HG03045 (cell line): ENCODE results near the gene CHEK1.
"Not testable (repeated sequence)": the region's sequence is repeated elsewhere in the genome, so short reads cannot be mapped to it uniquely, and the experiment has no call there.

Experiments used
- ATAC-seq: cut with Tn5 transposase; IDR thresholded peaks from one replicate; pipeline ENCODE4 v1.9.1; 2021; ENCODE audit warnings: mild to moderate bottlenecking, moderate library complexity; ENCODE audit not compliant: unreplicated experiment

The CHEK1 gene

GRCh38 chr11:125624756-125625213 is at the start of gene CHEK1:
CHEK1 (plus strand) TSS chr11:125625163; CDS start chr11:125626769, 1,606 bp downstream.
- no peak for ATAC-seq

DNA sequence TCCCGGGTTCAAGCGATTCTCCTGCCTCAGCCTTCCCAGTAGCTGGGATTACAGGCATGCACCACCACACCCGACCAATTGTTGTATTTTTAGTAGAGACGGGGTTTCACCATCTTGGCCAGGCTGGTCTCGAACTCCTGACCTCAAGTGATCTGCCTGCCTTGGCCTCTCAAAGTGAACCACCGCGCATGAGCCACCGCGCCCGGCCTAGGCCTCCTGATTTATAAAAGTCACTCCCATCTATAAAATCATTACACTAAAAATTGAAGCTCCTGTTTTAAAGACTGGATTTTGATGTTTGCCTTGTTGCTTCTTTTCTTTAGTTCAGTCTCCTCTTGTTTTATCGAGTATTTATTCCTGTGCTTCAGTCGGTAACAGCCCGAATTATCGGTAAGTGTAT is 47.8 kb upstream of the CHEK1 start:
- ATAC-seq, result not testable (repeated sequence)

GRCh38 chr11:125578783-125579182 is 46.2 kb upstream of the CHEK1 start:
- ATAC-seq, result no peak

GRCh38 chr11:125579811-125580210 is 45.2 kb upstream of the CHEK1 start:
- no peak for ATAC-seq

DNA sequence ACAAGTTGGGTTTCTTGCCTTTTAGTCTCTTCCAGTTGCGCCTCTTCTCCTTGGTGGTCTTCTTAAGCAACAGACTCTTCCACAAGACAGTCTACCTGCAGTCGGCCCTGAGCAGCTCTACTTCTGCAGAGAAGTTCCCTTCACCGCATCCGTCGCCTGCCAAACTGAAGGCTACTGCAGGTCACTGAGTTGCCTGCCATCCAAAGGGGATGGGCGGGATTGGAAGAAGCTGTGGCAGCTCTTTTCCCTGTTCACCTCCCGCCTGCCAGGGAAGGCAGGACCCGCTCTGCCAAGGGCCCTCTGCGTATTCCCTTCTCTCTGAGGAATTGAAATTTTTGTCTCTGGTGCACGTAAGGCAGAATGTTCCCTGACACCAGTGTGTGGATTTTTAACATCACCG is 41.5 kb upstream of the CHEK1 start:
- ATAC-seq, result no peak

DNA sequence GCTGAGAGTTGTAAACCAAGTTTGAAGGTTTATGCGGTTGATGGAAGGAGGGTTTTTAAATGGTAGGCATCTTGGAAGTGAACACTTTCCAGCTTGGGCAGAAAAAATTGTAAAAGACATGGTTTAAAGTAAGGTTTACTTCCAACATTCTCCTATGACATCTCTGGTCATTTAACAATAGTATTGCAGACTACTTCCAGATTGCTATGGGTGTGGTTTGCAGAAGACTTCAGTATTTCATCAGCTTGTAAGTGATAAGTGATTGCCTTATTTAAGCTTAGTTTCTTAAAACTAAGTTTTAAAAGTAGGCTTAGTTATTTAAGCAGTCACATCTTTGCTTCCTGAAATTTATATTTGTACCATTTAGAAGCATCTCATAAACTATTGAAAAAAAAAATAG is 39.5 kb upstream of the CHEK1 start:
- no peak for ATAC-seq

DNA sequence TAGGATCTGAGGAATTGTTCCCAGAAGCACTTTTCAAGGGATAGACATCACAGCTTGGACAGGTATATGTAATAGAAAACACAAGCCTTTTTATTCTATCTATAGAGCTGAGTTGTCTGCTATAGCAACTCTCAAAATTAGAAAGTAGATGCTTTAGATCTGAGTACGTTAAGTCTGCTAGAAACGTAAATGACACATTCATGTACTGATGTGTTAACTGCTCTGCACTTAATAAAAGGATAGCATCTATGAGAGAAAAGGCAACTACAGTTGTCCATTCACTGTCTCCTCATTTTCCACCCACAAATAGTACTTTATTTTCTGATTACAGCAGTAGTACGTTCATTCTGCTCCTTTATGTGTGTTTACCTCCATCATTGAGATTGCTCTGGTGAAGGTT is 38.3 kb upstream of the CHEK1 start:
- ATAC-seq, result no peak

- ATAC-seq, result no peak
Observed at GRCh38 chr11:125587480-125587879, 37.5 kb upstream of the CHEK1 start.

- no peak for ATAC-seq
Observed at GRCh38 chr11:125588505-125588904, 36.5 kb upstream of the CHEK1 start.

DNA sequence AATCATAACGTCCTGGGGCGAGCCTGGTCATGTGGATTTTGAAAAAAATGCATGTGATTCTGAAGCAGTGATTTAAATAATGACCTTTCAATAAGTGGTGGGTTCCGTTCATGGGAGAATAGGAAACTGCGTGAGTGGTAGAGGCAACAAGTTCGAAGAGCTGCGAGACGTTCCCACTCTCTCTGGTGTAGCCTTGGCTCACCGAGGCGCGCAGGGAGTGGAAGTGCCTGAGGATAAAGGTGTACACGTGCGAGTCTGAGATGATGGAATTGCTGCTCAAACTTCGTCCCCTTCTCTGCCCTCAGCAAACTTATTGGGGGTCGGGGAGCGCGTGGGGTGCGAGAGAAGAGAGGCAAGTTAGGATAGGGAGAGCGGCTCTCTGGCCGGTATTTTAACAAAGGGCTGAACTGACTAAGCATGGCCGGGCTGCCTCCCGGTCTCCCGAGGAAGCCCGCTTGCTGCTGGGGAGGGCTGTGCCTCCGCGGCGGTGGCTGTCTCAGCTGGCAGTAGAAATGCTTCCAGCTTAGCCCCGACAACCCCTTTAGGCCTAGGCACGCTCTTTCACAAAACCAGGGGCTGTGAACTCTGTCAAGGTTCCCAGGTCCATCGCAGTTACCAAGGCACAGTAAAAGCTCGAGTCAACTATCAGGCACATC is 33.2 kb upstream of the CHEK1 start:
- peak; percentile 23 for ATAC-seq

GRCh38 chr11:125592305-125593113 is 32.5 kb upstream of the CHEK1 start, which contains the start of gene STT3A:
STT3A (plus strand) TSS chr11:125592852; CDS start chr11:125595916, 3,064 bp downstream.
- peak; percentile 98 for ATAC-seq

DNA sequence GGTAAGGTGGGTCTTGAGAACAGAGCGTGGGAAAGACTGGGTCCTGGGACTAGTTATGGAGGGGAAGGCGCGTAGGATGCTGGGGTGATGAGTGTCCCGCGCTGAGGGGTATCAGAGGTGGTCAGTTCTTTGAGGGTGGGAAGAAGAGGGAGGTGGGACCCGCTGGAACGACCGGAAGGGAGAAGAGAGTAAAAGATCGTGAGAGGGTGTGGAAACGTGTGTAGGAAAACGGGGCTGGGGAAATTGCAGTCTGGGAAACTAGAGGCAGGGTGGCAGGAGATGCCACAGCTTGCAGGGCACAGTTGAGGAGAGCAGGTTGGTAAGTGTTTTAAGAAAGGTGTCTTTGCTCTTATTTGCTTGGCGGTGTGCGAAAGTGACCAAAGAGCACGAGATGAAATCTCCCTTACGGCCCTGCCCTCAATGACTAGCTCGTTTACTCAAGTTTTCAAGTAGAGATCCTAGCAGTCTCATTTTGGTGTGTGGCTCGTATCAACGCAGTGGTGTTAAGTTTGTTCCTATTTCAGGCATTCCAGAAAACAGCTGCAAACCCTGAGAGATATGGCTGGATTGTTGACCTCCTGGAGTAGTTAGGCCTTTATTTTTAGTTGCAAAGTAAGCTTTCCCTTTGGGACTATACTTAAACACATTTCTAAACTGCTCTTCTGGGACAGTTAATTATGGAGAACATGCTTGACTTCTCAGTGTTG is 31.7 kb upstream of the CHEK1 start:
- ATAC-seq, result no peak

- no peak for ATAC-seq
Observed at GRCh38 chr11:125594958-125595357, 30.0 kb upstream of the CHEK1 start.

- no peak for ATAC-seq
Observed at GRCh38 chr11:125600663-125601062, 24.3 kb upstream of the CHEK1 start.

- no peak for ATAC-seq
Observed at GRCh38 chr11:125603207-125603606, 21.8 kb upstream of the CHEK1 start.

GRCh38 chr11:125605417-125605816 is 19.5 kb upstream of the CHEK1 start:
- no peak for ATAC-seq

GRCh38 chr11:125609545-125609944 is 15.4 kb upstream of the CHEK1 start:
- ATAC-seq, result no peak

DNA sequence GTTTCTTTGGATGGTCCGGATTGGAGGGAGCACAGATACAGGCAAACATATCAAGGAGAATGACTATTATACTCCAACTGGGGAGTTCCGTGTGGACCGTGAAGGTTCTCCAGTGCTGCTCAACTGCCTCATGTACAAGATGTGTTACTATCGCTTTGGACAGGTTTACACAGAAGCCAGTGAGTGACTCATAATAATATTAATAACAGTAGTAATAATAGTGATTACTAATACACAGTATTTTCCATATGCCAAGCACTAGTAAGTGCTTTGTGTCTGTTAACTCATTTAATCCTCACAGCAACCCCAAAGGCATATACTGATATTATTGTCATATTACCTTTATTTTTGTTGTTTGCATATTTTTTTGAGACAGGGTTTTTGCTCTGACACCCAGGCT is 6.6 kb upstream of the CHEK1 start:
- no peak for ATAC-seq

GRCh38 chr11:125621995-125622394 is 3.0 kb upstream of the CHEK1 start:
- no peak for ATAC-seq

DNA sequence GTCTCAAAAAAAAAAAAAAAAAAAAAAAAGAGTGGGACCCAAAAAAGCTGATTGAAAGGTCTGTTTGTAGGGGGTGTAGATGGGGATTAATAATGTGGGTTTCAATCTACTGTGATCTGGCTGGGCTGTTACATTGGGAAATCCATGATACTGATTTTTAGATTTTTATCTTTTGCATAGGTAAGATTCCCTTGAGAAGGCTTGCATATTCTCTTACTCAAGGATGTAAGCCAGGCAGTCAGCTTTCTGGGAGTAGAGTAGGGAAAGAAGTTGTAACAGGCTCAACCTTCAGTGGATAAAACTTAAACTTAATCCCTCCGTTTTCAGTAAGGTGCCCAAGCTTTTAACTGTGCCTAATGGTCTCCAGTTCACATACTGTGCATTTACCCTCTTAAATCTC is 1.9 kb upstream of the CHEK1 start:
- no peak for ATAC-seq

GRCh38 chr11:125625225-125625629 is 264 bp downstream of the CHEK1 start:
- peak; percentile 37 for ATAC-seq
